ENCODE data around the gene DTHD1. TPM values are rescaled to one million over a fixed set of nuclear protein-coding genes. Genes with fewer than 3 reads are reported as not detected.
A peak's percentile ranks its signal among the peaks of the same experiment; 100 is the strongest.

DTHD1 gene
- under 1 TPM; 0.11 to 0.16 TPM for total RNA-seq
- polyA plus RNA-seq (2013, experiment 1 of 2) = 3.8 TPM
- polyA plus RNA-seq (2013, experiment 2 of 2) = 2.2 TPM
- 0.11 to 11.4 (median 2.4) reads per million in 172 experiments for total RNA-seq

DNA sequence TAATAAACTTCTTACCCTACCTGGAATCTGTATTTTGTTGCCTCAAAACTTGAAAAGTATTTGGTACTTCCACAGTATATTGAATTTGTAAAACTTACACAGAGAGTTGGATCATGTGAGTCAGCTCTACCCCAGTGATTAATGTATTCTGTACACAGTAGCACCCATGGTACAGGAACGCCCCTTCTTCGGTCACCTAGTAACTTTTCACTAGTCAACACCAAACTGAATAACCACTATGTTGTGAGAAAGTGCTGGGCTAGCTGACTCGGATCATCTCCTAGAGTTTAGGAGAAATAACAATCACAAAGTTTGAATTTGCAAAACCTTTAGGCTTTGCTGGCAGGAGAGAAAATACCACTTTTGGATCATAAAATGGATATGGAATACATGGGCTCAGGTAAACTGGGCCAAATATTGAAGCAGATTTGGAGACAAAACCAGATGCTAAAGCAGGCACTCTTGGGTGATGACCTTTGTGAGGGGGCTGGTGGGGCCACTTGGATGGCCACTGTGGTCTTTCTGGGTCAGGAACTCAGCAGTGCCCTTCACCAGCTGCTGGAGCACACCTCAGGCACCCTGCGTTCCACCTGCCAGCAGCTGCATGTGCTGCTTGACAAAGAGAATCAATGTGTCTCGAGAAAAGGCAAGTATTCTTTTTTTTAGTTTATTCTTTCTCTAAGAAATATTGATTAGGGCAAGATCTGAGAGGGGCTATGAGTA is at the start of gene DTHD1:
TSS of gene DTHD1 (plus strand) at position 233 of the 723 bp plus-strand sequence. CDS start at position 376, 143 bp downstream.
- Mint-ChIP-seq H3K4me1 (ENCODE audit: low read depth) (peaks cover 32% of the 10 kb centered on the region), H3K36me3 (ENCODE audit: low read depth) (no peaks in the 10 kb centered on the region), H3K27me3 (no peaks in the 10 kb centered on the region), H3K27ac (peak within 1 kb of the TSS; percentile 13), H3K9me3 (peaks cover 3% of the 10 kb centered on the region), H3K4me3 (peak within 1 kb of the TSS; percentile 40)
- POLR2A ChIA-PET = interaction anchor here (1.5 kb wide), 1 partner anchor 37 kb away, joined by 7 read pairs; the partner anchor contains the start of gene ARAP2
- TF ChIP-seq, protein P1, sequence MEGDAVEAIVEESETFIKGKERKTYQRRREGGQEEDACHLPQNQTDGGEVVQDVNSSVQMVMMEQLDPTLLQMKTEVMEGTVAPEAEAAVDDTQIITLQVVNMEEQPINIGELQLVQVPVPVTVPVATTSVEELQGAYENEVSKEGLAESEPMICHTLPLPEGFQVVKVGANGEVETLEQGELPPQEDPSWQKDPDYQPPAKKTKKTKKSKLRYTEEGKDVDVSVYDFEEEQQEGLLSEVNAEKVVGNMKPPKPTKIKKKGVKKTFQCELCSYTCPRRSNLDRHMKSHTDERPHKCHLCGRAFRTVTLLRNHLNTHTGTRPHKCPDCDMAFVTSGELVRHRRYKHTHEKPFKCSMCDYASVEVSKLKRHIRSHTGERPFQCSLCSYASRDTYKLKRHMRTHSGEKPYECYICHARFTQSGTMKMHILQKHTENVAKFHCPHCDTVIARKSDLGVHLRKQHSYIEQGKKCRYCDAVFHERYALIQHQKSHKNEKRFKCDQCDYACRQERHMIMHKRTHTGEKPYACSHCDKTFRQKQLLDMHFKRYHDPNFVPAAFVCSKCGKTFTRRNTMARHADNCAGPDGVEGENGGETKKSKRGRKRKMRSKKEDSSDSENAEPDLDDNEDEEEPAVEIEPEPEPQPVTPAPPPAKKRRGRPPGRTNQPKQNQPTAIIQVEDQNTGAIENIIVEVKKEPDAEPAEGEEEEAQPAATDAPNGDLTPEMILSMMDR (IDR thresholded peaks at IDR 0.05) = no peak
- no peak within 1 kb of the TSS for H3K27ac ChIP-seq (ENCODE audit: low read depth in 1 of 2, low read length in 2 of 2)
- no peaks in the 10 kb centered on the region for H3K36me3 ChIP-seq (ENCODE audit: insufficient read depth, low read length)
- CTCF ChIA-PET = interaction anchor here (0.7 to 1.5 kb wide), 3 partner anchors 14 to 29 kb away, joined by 3 to 4 read pairs (median 3); no protein-coding TSS in a partner anchor
- peak in 4 of 14 experiments; percentile 24 to 67 (median 40) for DNase-seq
- no peaks in the 10 kb centered on the region for H3K27me3 ChIP-seq (ENCODE audit: control insufficient read depth in 1 of 2, insufficient read depth in 2 of 2, low read length in 2 of 2)
- H3K4me1 ChIP-seq (ENCODE audit: insufficient read depth, low read length) = peaks cover 6% of the 10 kb centered on the region
- peak within 1 kb of the TSS; percentile 17 for H3K4me3 ChIP-seq (ENCODE audit: low read length)
- no peaks in the 10 kb centered on the region for H3K9me3 ChIP-seq (ENCODE audit: control insufficient read depth in 1 of 2, insufficient read depth in 1 of 2, low read length in 2 of 2)
- intact Hi-C loops (cut with DNase I, micrococcal nuclease) = loop anchor here in 1 of 2 experiments (5.0 kb wide), 1 partner anchor 44 kb away; no protein-coding TSS in a partner anchor
- ATAC-seq (ENCODE audit: poor library complexity) = no peak

DNA sequence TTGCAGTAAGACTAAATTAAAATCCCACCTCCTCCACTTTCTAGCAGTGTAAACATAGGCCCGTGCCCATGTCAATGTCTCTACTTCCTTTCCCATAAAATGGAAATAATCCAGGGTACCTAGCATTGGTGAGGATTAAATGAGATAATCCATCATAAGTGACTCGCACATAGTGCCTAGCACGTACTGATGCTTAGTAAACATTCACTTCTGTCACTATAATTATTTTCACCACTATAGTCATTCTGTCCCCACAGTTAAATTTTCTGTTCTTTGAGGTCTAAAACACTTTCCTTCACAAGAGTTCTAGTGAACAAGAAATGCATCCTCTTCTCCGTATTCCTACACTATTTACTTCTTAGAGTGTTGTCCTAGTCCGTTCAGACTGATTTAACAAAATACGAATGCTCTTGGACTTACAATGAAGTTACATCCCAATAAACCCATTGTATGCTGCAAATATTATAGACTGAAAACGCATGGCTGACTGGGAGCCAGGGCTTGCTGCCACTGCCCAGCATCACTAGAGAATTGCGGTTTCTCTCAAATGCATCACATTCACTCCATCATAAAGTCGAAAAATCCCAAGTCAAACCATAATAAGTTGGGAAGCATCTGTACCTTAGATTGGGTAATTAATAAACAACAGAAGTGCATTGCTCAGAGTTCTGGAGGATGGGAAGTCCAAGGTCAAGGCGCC is 47.7 kb upstream of the DTHD1 start:
- peaks cover 26% of the 10 kb centered on the region for H3K36me3 ChIP-seq (ENCODE audit: insufficient read depth, low read length)
- TF ChIP-seq, protein P1 (IDR thresholded peaks at IDR 0.05) = no peak
- ATAC-seq (ENCODE audit: poor library complexity) = no peak
- Mint-ChIP-seq H3K4me1 (ENCODE audit: low read depth) (peaks cover 91% of the 10 kb centered on the region), H3K27ac (no peak overlapping the region), H3K27me3 (no peaks in the 10 kb centered on the region), H3K36me3 (ENCODE audit: low read depth) (peaks cover 61% of the 10 kb centered on the region), H3K4me3 (no peak overlapping the region), H3K9me3 (peaks cover 15% of the 10 kb centered on the region)
- POLR2A ChIA-PET = interaction anchor here (0.7 kb wide), 2 partner anchors 10 to 213 kb away, joined by 3 read pairs; no protein-coding TSS in a partner anchor
- H3K4me1 ChIP-seq (ENCODE audit: insufficient read depth, low read length) = peaks cover 22% of the 10 kb centered on the region
- peaks cover 0 to 6% of the 10 kb centered on the region in 2 experiments for H3K9me3 ChIP-seq (ENCODE audit: control insufficient read depth in 1 of 2, insufficient read depth in 1 of 2, low read length in 2 of 2)
- DNase-seq = no peak
- H3K27me3 ChIP-seq (ENCODE audit: control insufficient read depth in 1 of 2, insufficient read depth in 2 of 2, low read length in 2 of 2) = no peaks in the 10 kb centered on the region
- CTCF ChIA-PET = interaction anchor here (1.5 kb wide), 1 partner anchor 11 kb away, joined by 4 read pairs; no protein-coding TSS in a partner anchor
- H3K4me3 ChIP-seq (ENCODE audit: low read length) = no peak overlapping the region
- H3K27ac ChIP-seq (ENCODE audit: low read depth in 1 of 2, low read length in 2 of 2) = no peak overlapping the region
- intact Hi-C loops (cut with DNase I, micrococcal nuclease) = no loop called here

DNA sequence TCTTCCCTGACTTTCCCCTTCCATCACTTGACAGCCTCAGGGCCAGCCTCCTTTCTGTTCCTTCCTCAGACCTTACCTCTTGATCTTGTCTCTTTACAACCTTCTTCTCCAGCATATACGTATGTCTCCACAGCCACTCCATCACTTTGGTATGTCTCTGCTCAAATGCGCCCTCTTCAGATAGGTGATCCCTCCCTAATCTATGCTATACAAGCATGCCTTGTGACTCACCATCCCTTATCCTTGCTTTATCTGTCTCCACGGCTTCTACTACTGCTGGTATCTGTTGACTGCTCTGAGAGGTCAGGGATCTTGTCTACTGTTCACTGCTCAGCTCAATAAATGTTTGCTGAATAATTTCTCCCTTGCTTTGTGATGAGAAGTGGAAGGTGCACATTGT is 46.1 kb upstream of the DTHD1 start:
- Histone ChIP-seq H3K27ac (ENCODE audit: low read depth in 1 of 2, low read length in 2 of 2) (no peak overlapping the region), H3K4me3 (ENCODE audit: low read length) (no peak overlapping the region), H3K9me3 (ENCODE audit: control insufficient read depth in 1 of 2, insufficient read depth in 1 of 2, low read length in 2 of 2) (peaks cover 0 to 6% of the 10 kb centered on the region in 2 experiments), H3K4me1 (ENCODE audit: insufficient read depth, low read length) (peaks cover 26% of the 10 kb centered on the region), H3K27me3 (ENCODE audit: control insufficient read depth in 1 of 2, insufficient read depth in 2 of 2, low read length in 2 of 2) (no peaks in the 10 kb centered on the region), H3K36me3 (ENCODE audit: insufficient read depth, low read length) (peaks cover 27% of the 10 kb centered on the region)
- TF ChIP-seq, protein P1 (IDR thresholded peaks at IDR 0.05) = no peak
- no peaks in the 10 kb centered on the region for H3K27me3 Mint-ChIP-seq
- H3K27ac Mint-ChIP-seq = peak overlapping the region; percentile 32
- intact Hi-C loops (cut with DNase I, micrococcal nuclease) = loop anchor here in 1 of 2 experiments (5.0 kb wide), 1 partner anchor 47 kb away; the partner anchor contains the start of gene DTHD1
- peaks cover 87% of the 10 kb centered on the region for H3K4me1 Mint-ChIP-seq (ENCODE audit: low read depth)
- DNase-seq (no peak), ATAC-seq (ENCODE audit: poor library complexity) (peak; percentile 26)
- H3K9me3 Mint-ChIP-seq = peaks cover 15% of the 10 kb centered on the region
- no peak overlapping the region for H3K4me3 Mint-ChIP-seq
- ChIA-PET CTCF (interaction anchor here (1.3 to 1.5 kb wide), 2 partner anchors 13 to 29 kb away, joined by 3 to 4 read pairs; no protein-coding TSS in a partner anchor), POLR2A (interaction anchor here (1.1 to 1.2 kb wide), 2 partner anchors 9 to 33 kb away, joined by 3 read pairs; partner anchors contain the start of gene ARAP2)
- peaks cover 72% of the 10 kb centered on the region for H3K36me3 Mint-ChIP-seq (ENCODE audit: low read depth)
